ENCODE data around the gene MPRIP.

GRCh38 chr17:17167986-17168385 lies 125.7 kb downstream of the MPRIP start:
- TF ChIP-seq ATF3 (CRISPR knock-in tag; conservative IDR thresholded peaks at IDR 0.05) (no peak), CTCF (IDR thresholded peaks at IDR 0.05) (no peak), JUN (CRISPR knock-in tag; IDR thresholded peaks at IDR 0.05) (no peak), SOX15 (CRISPR knock-in tag; IDR thresholded peaks at IDR 0.05) (no peak), MAX (CRISPR knock-in tag; IDR thresholded peaks at IDR 0.05) (no peak), CREB1 (CRISPR knock-in tag; IDR thresholded peaks at IDR 0.05) (no peak), E2F4 (CRISPR knock-in tag; IDR thresholded peaks at IDR 0.05; ENCODE audit: borderline replicate concordance, low read depth) (no peak), EMX1 (CRISPR knock-in tag; IDR thresholded peaks at IDR 0.05) (no peak), ATF2 (CRISPR knock-in tag; IDR thresholded peaks at IDR 0.05; ENCODE audit: borderline replicate concordance, low read depth) (no peak), ZNF416 (CRISPR knock-in tag; IDR thresholded peaks at IDR 0.05) (no peak), TEAD4 (CRISPR knock-in tag; IDR thresholded peaks at IDR 0.05) (no peak), RELA (CRISPR knock-in tag; IDR thresholded peaks at IDR 0.05; ENCODE audit: borderline replicate concordance) (no peak), MYBL2 (CRISPR knock-in tag; IDR thresholded peaks at IDR 0.05) (no peak), NFE2L1 (CRISPR knock-in tag; IDR thresholded peaks at IDR 0.05) (no peak)
